H1 (cell line): ENCODE measurements around the gene NLRC3. TPM values are rescaled to one million over a fixed set of nuclear protein-coding genes. Genes with fewer than 3 reads are reported as not detected.

Experiments
- ATF2 ChIP-seq: IDR thresholded peaks from 2 replicates; pipeline ENCODE4 v1.6.1; 2012; ENCODE audit warnings: low read length, inconsistent platforms
- BCL11A ChIP-seq, 2 experiments: IDR thresholded peaks; one replicate each; pipeline ENCODE4 v1.6.1; 2011; ENCODE audit warnings: low read depth in 2 of 2, low read length in 2 of 2, mild to moderate bottlenecking in 2 of 2
- CHD1 ChIP-seq: IDR thresholded peaks from 2 replicates; pipeline ENCODE4 v1.6.1; 2012; ENCODE audit warnings: low read depth, low read length, improper control_type of control experiment
- CHD7 ChIP-seq: fragments of 300-600 bp; sonication (generic); IDR thresholded peaks from 2 replicates; pipeline ENCODE4 v1.7.1; 2012; ENCODE audit warnings: low read length, moderate library complexity, mild to moderate bottlenecking, inconsistent platforms; ENCODE audit not compliant: insufficient replicate concordance
- MAFK ChIP-seq: IDR thresholded peaks from 2 replicates; pipeline ENCODE4 v1.6.1; 2012; ENCODE audit warnings: low read depth, mild to moderate bottlenecking, improper control_type of control experiment, low read length
- NRF1 ChIP-seq: IDR thresholded peaks from 2 replicates; pipeline ENCODE4 v1.6.1; 2011; ENCODE audit warnings: mild to moderate bottlenecking, low read depth, low read length, improper control_type of control experiment
- PHF8 ChIP-seq: fragments of 200-600 bp; sonication (generic); conservative IDR thresholded peaks from 2 replicates; pipeline ENCODE4 v1.7.1; 2012; ENCODE audit warnings: low read depth, mild to moderate bottlenecking, inconsistent platforms, low read length, moderate library complexity
- POLR2A ChIP-seq, 2 experiments: IDR thresholded peaks; 1 replicate in 1 of 2; 2 replicates in 1 of 2; pipeline ENCODE4 v1.6.1; 2011; ENCODE audit warnings: low read depth in 2 of 2, low read length in 2 of 2, mild to moderate bottlenecking in 2 of 2; ENCODE audit errors: control extremely low read depth in 1 of 2
- SP2 ChIP-seq: IDR thresholded peaks from 2 replicates; pipeline ENCODE4 v1.6.1; 2012; ENCODE audit warnings: mild to moderate bottlenecking, low read length, inconsistent platforms
- polyA plus RNA-seq, 7 experiments: library from polyadenylated mRNA; depleted of rRNA in 3 of 7; stranded (reverse) in 5 of 7; unstranded in 2 of 7; fragments of >200 nt in 5 of 7; fragments of 200-250 nt in 2 of 7; gene quantifications; 1 replicate in 5 of 7; 2 replicates in 1 of 7; 4 replicates in 1 of 7; pipeline versions ENCODE4 v1.2.1 to v1.2.3, GENCODE V29; 2011 to 2013; ENCODE audit warnings: missing spikeins in 2 of 7, mixed read lengths in 2 of 7
- total RNA-seq: library from RNA; stranded (reverse); fragmentation: NEBNext Ultra II Directional; extraction: Animal tissue kit (Norgen Biotek cat#: 25700); gene quantifications from 2 replicates; pipeline ENCODE4 v1.2.1, GENCODE V29; 2021

Gene NLRC3
- total and polyA plus RNA-seq, 2 of the 8 experiments (the other 6 are each of a cell fraction or from before 2014, with no cell fraction given) = 0.18 to 0.20 TPM

- TF ChIP-seq CHD7 = no peak
- TF ChIP-seq BCL11A (IDR thresholded peaks at IDR 0.05; ENCODE audit: low read depth in 2 of 2, low read length in 2 of 2) = no peak
- no peak for TF ChIP-seq SP2
- TF ChIP-seq PHF8 = no peak
- TF ChIP-seq ATF2 = no peak
- TF ChIP-seq MAFK = no peak
- no peak for TF ChIP-seq POLR2A (IDR thresholded peaks at IDR 0.05; ENCODE audit: control extremely low read depth in 1 of 2, low read depth in 2 of 2, low read length in 2 of 2)
- no peak for TF ChIP-seq CHD1
- no peak for TF ChIP-seq NRF1
Measured at GRCh38 chr16:3529175-3529574, 48.0 kb downstream of the NLRC3 start (continued).
